ENCODE data around the gene PRRC2C.

DNA sequence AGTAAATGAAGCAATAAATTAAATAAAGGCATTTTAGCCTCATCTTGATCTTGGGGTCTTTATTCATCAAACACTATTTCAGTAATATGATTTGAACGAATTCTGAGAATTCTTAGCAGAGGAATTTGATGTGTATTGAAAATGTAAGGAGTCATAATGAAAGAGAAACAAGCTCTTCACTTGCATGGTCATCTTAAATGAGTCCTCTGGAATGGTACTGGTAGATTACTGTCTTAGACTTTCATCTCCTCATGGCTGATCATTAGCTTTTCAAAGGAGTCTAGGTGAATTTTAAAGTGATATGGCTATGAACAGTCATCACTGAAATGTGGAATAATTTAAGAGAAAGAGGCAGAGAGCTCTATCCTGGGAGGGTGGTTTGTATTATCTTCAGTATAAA lies 30.0 kb downstream of the PRRC2C start:
- TF ChIP-seq, protein P1, sequence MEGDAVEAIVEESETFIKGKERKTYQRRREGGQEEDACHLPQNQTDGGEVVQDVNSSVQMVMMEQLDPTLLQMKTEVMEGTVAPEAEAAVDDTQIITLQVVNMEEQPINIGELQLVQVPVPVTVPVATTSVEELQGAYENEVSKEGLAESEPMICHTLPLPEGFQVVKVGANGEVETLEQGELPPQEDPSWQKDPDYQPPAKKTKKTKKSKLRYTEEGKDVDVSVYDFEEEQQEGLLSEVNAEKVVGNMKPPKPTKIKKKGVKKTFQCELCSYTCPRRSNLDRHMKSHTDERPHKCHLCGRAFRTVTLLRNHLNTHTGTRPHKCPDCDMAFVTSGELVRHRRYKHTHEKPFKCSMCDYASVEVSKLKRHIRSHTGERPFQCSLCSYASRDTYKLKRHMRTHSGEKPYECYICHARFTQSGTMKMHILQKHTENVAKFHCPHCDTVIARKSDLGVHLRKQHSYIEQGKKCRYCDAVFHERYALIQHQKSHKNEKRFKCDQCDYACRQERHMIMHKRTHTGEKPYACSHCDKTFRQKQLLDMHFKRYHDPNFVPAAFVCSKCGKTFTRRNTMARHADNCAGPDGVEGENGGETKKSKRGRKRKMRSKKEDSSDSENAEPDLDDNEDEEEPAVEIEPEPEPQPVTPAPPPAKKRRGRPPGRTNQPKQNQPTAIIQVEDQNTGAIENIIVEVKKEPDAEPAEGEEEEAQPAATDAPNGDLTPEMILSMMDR (IDR thresholded peaks at IDR 0.05) = no peak
- no peak for TF ChIP-seq POLR2A (IDR thresholded peaks at IDR 0.05)

All from vagina (tissue), 2 donors.